T47D (cell line): ENCODE results near the gene CAMK2G.

Experiments
- DNase-seq, 2 experiments: peaks; one replicate each; pipeline versions ENCODE4 v3.0.0 to v3.0.0-alpha.2; 2011 to 2012; ENCODE audit warnings: low read depth in 1 of 2, low spot score in 1 of 2
- JUND ChIP-seq: IDR thresholded peaks from 2 replicates; pipeline ENCODE4 v1.6.1; 2012; ENCODE audit warnings: low read depth
- in situ Hi-C: cut with HindIII; loops from 2 replicates; pipeline ENCODE4 v1.10.0; 2016; ENCODE audit warnings: low sequenced_read_pairs, low pct_unique_long_range_greater_than_20kb

CAMK2G gene

GRCh38 chr10:73873142-73873837 lies 1.1 kb downstream of the CAMK2G start:
- in situ Hi-C loops, result no loop called here
- no peak for DNase-seq
- TF ChIP-seq JUND, result no peak

- TF ChIP-seq JUND, result no peak
- in situ Hi-C loops, result no loop called here
- no peak for DNase-seq
These were observed 2.1 kb downstream of the CAMK2G start for GRCh38 chr10:73872190-73872710.

GRCh38 chr10:73871295-73872189 lies 2.8 kb downstream of the CAMK2G start:
- no peak for TF ChIP-seq JUND
- DNase-seq, result peak in 1 of 2 experiments; percentile 54
- in situ Hi-C loops, result no loop called here

GRCh38 chr10:73868655-73869195 lies 5.6 kb downstream of the CAMK2G start:
- no peak for TF ChIP-seq JUND
- DNase-seq, result no peak
- in situ Hi-C loops, result no loop called here

- DNase-seq, result no peak
- no peak for TF ChIP-seq JUND
- in situ Hi-C loops, result no loop called here
These were observed 6.3 kb downstream of the CAMK2G start for GRCh38 chr10:73867871-73868631.

GRCh38 chr10:73867126-73867807 lies 7.1 kb downstream of the CAMK2G start:
- DNase-seq, result no peak
- in situ Hi-C loops, result no loop called here
- TF ChIP-seq JUND, result no peak

GRCh38 chr10:73866621-73867020 lies 7.7 kb downstream of the CAMK2G start:
- in situ Hi-C loops, result no loop called here
- no peak for DNase-seq
- no peak for TF ChIP-seq JUND

- TF ChIP-seq JUND, result no peak
- no peak for DNase-seq
- in situ Hi-C loops, result no loop called here
These were observed 8.6 kb downstream of the CAMK2G start for GRCh38 chr10:73865459-73866442.

- in situ Hi-C loops, result no loop called here
- no peak for TF ChIP-seq JUND
- no peak for DNase-seq
These were observed 9.3 kb downstream of the CAMK2G start for GRCh38 chr10:73865107-73865458.

- no peak for TF ChIP-seq JUND
- no peak for DNase-seq
- in situ Hi-C loops, result no loop called here
These were observed 10.1 kb downstream of the CAMK2G start for GRCh38 chr10:73864229-73864628.
